Adrenal gland (tissue), 5 donors: ENCODE results near the gene ARHGAP23.

Source experiments
- CTCF ChIP-seq, 6 experiments: fragments of 450-650 bp in 4 of 6; fragments of 200-600 bp in 2 of 6; sonication (generic) in 1 of 6; IDR thresholded peaks; 1 replicate in 5 of 6; 2 replicates in 1 of 6; pipeline versions ENCODE4 v1.5.1 to v1.8.0; 2016 to 2021; ENCODE audit warnings: antibody characterized with exemption in 6 of 6, mild to moderate bottlenecking in 2 of 6, moderate library complexity in 1 of 6
- POLR2A ChIP-seq, 2 donors: fragments of 450-650 bp; IDR thresholded peaks; one replicate each; pipeline ENCODE4 v1.6.1; 2017; ENCODE audit warnings: antibody characterized with exemption in 2 of 2, mild to moderate bottlenecking in 2 of 2, moderate library complexity in 1 of 2
- donor health status: DM: no; HTN: no; CAD: no.

- TF ChIP-seq CTCF (IDR thresholded peaks at IDR 0.05) (no peak), POLR2A (IDR thresholded peaks at IDR 0.05) (no peak)
Observed at GRCh38 chr17:38419508-38419981, 8.7 kb upstream of the ARHGAP23 start.
